PFSK-1 (cell line): ENCODE measurements around the gene NRXN3.

ENCODE experiments used
- FOXP2 ChIP-seq: optimal IDR thresholded peaks from 2 replicates; pipeline ENCODE3; 2011; ENCODE audit warnings: borderline replicate concordance, control low read depth, inconsistent platforms; ENCODE audit not compliant: insufficient read depth; ENCODE audit errors: extremely low read length, extremely low read depth
- POLR2AphosphoS5 ChIP-seq: IDR thresholded peaks from 2 replicates; pipeline ENCODE4 v1.6.1; 2012; ENCODE audit warnings: low read depth, mild to moderate bottlenecking, control low read depth, low read length, moderate library complexity
- REST ChIP-seq, 2 experiments: IDR thresholded peaks; 2 replicates each; pipeline versions ENCODE4 v1.6.1 to v1.8.0; 2011 to 2012; ENCODE audit warnings: low read depth in 2 of 2, low read length in 2 of 2, control low read depth in 1 of 2, inconsistent platforms in 1 of 2, mild to moderate bottlenecking in 1 of 2, moderate library complexity in 1 of 2; ENCODE audit not compliant: insufficient read depth in 1 of 2
- SIN3A ChIP-seq: IDR thresholded peaks from 2 replicates; pipeline ENCODE4 v1.6.1; 2012; ENCODE audit warnings: mild to moderate bottlenecking, low read length, moderate library complexity, borderline replicate concordance; ENCODE audit not compliant: insufficient read depth

- TF ChIP-seq REST (IDR thresholded peaks at IDR 0.05; ENCODE audit: insufficient read depth in 1 of 2, low read depth in 2 of 2, low read length in 2 of 2) (no peak), FOXP2 (no peak), SIN3A (no peak), POLR2AphosphoS5 (no peak)
Observed at GRCh38 chr14:79502136-79502750, 1332.1 kb downstream of the NRXN3 start.
